Ovary (tissue), 3 donors: ENCODE measurements around the gene MRPL9.

Experiments used
- CTCF ChIP-seq, 3 donors: fragments of 450-650 bp in 2 of 3; fragments of 200-600 bp in 1 of 3; IDR thresholded peaks; one replicate each; pipeline versions ENCODE4 v1.5.1 to v1.8.0; 2016 to 2022; ENCODE audit warnings: antibody characterized with exemption in 3 of 3, mild to moderate bottlenecking in 1 of 3
- EP300 ChIP-seq: sonication (generic); formaldehyde crosslinking; IDR thresholded peaks from one replicate; pipeline ENCODE4 v1.6.1; 2017; ENCODE audit warnings: antibody characterized with exemption
- POLR2A ChIP-seq: fragments of 450-650 bp; IDR thresholded peaks from one replicate; pipeline ENCODE4 v1.6.1; 2017; ENCODE audit warnings: antibody characterized with exemption, mild to moderate bottlenecking, moderate library complexity
- donor health status: DM: no; HTN: no; CAD: no.

- TF ChIP-seq CTCF (IDR thresholded peaks at IDR 0.05), result no peak
- no peak for TF ChIP-seq POLR2A
- no peak for TF ChIP-seq EP300
Observed at GRCh38 chr1:151803915-151804314, 40.6 kb upstream of the MRPL9 start.
